GM10847 (cell line): ENCODE results near the gene SH3D19.
A peak's percentile ranks its signal among the peaks of the same experiment; 100 is the strongest.

Source experiments
- POLR2A ChIP-seq: IDR thresholded peaks from 2 replicates; pipeline ENCODE4 v1.6.1; 2011; ENCODE audit not compliant: insufficient read length; ENCODE audit errors: extremely low read depth

The SH3D19 gene

DNA sequence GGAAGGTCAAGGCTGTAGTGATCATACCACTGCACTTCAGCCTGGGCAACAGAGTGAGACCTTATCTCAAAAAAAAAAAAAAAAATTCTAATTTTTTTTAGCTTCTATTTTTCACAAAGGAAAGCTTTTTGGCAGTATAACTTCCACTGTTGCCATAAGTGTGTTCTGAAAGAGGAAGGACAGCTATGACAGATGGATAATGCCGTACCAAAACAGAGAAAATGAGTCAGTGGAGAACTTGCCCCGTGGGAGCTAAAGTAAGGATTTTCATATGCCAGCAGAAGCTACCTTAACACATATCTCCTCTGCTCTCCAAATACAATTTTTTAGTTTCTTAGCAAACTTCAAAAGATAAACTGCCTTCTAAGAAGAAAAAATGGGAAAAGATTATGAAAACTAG, 182.2 kb downstream of the SH3D19 start:
- TF ChIP-seq POLR2A = no peak

DNA sequence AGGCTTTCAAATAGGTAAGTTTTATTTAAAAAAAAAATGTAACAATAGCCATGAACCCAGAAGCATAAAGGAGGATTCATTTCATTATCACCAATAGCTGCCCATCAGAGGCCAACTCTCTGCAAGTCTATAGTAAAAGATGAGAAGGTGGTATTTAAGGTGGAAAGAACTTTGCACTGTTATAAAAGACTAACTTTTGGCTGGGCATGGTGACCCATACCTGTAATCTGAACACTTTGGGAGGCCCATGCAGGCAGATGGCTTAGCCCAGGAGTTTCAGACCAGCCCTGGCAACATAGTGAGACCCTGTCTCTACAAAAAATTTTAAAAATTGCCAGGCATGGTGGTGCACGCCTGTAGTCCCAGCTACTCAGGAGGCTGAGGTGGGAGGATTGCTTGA, 182.6 kb downstream of the SH3D19 start:
- TF ChIP-seq POLR2A = no peak

DNA sequence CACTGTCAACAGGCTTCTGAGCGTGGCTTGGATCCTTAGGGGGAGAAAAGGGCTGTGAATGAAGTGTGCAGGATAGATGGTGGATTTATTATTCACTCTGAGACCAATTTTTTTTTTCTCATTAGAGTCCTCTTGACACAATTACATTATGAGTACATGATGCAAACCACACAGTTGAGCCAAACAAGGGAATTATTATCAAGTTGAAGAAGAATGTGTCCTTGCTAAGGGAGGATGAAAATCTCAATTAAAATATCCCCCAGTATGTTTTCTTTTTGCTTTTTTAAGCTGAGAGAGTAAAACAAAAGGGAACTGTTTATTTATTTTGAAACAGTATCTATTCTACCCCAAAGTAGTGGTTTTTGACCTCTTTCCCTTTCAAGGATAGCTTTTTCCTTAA, 185.6 kb downstream of the SH3D19 start:
- no peak for TF ChIP-seq POLR2A

DNA sequence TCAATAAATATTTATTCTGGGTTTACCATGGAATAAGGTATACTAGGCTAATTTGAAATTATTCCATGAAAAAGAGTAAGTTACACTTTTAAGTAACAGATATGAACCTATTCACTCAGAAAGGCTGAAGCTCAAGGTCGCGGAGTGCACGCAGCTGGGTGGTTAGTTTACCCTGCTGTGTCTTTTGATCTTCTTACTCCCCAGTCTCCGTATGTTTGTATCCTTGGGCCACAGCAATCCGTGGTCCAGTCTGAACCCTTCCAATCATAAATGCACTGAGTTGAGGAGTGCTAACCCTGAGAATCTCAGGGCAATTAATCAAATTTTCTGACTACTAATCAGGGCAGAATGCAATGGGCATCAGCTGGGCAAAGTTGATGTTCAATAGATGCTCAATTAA, 192.1 kb downstream of the SH3D19 start:
- TF ChIP-seq POLR2A = no peak

DNA sequence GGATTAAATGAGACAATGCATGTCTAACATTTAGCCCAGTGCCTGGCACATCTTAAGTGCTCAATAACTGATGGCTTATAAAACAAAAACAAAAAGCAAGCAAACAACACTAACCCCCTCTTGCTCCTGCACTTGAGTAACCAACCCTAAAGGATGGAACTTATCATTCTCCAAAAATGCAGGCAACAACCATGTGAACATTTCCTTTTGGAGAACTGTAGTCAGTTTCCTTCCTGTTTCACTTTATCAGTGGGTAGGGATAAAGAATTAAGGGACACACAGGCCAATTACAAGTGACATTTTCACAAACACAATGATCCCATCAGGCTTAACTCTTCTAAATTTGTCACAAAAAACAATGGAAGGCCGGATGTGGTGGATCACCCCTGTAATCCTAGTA, 195.6 kb downstream of the SH3D19 start:
- no peak for TF ChIP-seq POLR2A

DNA sequence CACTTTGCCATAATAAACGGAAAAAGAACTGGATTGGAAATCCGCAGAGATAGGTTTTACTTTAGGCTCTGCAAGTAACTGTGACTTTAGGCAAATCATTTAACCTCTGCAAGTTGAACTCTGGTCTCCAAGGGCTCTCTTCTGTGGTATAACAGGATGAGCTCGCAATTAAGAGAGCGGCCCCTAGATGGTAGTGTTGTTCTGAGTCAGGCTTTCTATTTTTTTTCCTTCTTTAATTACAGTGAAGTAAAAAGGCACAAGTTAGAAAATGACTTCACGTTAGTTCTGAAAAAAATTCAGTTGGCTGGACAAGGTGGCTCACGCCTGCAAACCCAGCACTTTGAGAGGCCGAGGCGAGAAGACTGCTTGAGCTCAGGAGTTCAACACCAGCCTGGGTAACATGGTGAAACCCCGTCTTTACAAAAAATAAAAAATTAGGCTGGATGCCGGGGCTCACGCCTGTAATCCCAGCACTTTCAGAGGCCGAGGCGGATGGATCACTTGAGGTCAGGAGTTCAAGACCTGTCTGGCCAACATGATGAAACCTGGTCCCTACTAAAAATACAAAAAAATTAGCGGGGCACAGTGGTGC, 207.9 kb downstream of the SH3D19 start:
- no peak for TF ChIP-seq POLR2A

DNA sequence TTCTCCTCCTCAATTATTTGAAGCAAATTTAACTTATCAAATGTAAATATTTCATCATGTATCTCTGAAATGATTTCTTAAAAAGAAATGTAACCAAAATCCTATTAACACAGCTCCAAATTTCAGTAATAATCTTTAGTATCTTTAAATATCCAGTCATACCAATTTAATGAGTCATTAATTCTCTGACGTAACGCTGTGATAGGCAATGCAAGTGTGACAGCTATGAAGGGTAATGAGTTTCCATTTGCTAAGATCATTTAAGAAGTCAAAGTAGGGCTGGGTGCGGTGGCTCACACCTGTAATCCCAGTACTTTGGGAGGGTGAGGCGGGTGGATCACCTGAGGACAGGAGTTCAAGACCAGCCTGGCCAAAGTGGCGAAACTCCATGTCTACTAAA, 210.4 kb downstream of the SH3D19 start:
- no peak for TF ChIP-seq POLR2A

DNA sequence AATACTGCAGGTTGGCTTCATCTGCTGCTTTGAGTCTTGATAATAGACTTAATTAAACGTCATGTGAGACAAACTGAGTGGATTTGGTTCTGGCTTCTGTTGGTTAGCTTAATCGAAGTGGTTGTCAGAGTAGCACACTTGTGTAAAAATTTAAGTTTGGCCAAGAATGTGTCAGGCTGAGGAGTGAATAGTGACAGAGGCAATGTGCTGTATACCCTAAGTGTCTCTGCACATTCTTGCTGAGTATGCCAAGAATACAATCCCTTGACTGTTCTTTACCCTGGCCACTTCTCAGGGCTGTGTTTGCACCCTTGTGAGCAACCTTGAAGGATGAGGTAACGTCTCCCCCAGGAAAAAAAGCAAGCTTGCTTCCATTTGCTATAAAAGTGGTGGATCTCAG, 211.1 kb downstream of the SH3D19 start:
- TF ChIP-seq POLR2A = no peak

DNA sequence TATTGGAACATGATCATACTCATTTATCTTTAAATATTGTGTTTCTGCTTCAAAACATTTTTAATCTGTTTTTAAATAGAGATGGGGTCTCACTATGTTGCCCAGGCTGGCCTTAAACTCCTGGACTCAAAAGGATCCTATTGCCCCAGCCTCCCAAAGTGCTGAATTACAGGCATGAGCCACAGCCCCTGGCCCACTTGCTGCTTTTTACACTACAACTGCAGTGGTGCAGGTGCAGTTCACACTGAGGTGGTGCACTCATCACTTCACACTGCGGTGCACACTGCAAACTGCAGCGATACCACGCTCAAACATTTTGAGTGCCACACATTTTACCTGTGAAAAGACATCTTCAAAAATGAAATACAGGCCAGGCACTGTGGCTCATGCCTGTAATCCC, 215.2 kb downstream of the SH3D19 start:
- no peak for TF ChIP-seq POLR2A

DNA sequence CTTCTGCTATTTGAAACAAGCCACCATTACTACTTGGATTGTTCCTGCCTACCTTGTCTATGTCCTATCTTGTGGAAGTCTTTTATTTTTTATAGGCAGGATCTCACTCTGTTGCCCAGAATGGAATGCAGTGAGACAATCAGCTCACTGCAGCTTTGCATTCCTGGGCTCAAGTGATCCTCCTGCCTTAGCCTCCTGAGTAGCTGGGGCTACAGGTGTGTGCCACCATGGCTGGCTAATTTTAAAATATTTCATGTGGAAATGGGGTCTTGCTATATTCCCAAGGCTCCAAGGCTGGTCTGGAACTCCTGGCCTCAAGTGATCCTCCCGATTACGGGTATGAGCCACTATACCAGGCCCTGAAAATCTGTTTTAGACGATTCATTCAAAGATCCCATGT, 218.3 kb downstream of the SH3D19 start:
- TF ChIP-seq POLR2A = no peak

DNA sequence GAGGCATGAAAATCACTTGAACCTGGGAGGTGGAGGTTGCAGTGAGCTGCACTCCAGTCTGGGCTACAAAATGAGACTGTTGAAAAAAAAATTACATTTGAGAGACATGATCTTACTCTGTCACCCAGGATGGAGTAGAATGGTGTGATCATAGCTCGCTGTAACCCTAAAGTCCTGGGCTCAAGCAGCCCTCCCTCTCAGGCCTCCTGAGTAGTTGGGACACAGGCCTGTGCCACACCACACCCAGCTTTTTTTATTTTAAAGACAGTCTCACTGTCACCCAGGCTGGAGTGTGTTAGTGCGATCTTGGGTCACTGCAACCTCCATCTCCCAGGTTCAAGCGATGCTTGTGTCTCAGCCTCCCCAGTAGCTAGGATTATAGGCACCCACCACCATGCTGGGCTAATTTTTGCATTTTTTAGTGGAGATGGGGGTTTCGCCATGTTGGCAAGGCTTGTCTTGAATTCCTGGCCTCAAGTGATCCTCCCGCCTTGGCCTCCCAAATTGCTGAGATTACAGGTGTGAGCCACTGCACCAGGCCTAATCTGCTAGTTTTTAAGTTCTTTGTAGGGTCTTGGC, 219.9 kb downstream of the SH3D19 start:
- no peak for TF ChIP-seq POLR2A

DNA sequence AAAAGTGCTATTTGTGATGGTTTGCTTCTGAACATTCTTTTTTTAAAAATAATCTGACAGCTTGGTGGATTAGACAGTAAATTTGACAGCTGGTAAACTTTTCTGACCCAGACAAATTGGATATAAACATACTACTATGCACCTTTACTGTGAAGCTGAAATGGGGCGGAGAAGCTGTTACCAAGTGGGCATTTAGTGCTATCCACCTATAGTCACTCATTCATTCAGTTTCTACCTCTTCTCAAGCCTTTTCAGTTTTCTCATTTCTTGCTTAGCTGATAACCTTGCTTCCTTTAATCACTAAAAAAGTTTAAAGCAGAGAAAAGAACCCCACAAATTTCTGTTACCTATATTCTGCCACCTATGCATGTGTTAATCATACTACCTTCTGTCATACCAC, 220.8 kb downstream of the SH3D19 start:
- TF ChIP-seq POLR2A = no peak

DNA sequence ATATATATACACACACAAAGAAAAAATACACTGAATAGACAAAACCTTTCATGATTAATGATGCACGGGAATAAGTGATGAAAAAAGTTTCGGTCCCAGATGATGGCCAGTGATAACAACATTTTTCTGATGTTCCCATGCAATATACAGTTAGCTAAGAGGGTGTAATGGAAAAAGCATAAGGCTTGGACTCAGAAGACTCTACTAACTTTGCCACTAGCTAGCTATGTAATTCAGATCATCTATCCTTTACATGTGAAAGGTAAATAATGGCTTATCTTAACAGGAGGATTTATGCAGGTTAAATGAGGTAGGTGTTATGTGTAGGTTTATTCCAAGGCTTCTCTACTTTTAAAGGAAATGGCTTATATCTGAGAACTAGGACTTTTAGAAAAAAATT, 221.6 kb downstream of the SH3D19 start:
- no peak for TF ChIP-seq POLR2A

DNA sequence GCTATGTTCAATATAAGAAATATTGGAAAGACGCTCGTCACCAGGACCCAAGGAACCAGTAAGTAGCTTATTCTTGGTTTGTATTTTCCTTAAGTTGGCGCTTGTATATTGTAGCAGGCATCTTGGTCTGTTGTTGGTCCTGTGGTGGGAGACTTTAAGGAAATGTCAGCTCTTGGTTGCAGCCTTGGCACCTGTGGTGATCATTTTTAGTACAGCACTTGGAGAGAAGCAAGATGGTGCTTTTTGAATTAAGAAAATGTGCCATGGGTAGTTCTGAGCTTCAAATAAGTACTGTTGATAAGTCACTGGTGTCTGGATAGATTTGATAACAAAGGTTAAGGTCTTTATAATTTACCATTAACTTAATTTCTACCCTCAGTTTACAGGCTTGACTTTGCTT, 224.9 kb downstream of the SH3D19 start:
- TF ChIP-seq POLR2A = no peak

DNA sequence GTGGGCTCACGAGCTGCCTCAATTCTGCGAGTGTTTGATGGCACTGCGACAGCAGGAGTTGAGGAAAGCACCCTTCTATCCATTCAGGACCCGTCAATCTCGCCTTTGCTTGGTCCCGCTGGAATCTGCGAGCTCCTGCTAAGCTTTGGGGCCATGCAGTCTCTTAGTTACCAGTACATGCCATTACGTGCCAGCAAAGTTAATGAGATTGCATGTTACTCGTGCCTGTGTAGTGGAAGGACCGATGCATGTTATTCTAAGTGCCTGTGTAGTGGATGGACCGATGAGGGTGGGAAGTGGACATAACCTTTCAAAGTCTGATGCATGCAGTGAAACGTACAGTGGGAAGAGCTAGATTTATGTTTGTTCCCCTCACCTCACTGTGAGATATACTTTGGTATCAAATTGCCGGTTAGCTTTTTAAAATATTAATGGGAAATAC, 225.4 kb downstream of the SH3D19 start:
- TF ChIP-seq POLR2A = no peak

DNA sequence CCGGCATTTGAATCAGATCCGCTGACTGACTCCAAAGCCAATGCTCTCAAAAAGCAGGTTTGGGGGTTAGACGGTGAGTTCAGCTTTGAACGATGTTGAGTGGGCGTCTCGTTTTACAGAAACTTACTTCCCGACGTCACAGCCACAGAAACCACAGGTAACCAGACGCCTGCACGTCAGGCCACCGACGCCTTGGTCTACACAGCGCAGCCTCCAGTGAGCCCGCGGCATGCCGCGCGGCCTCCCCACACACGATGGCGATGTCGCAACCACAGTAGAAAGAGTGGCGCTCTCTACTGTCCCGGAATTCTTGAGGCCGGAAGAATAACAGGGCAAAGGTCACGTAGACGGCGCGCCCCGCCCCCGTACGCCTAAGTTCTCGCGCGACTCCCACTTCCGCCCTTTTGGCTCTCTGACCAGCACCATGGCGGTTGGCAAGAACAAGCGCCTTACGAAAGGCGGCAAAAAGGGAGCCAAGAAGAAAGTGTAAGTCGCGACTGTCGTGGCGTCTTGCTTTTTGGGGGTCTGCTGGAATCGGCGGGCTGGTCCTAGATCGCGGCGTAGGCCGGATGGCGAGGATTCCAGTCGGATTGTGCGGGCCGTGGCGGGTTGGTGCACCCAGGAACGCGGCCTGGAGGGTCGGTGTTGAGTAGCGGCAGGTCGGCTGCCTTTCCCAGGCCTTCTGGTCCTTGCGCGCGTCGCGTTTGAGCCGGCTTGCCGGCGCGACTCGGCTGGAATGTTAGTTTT, 226.0 kb downstream of the SH3D19 start, which contains the start of gene RPS3A:
Gene RPS3A (plus strand): TSS at position 400 of the 747 bp plus-strand sequence. CDS start 25 bp downstream, at position 425.
- TF ChIP-seq POLR2A = peak; percentile 93

DNA sequence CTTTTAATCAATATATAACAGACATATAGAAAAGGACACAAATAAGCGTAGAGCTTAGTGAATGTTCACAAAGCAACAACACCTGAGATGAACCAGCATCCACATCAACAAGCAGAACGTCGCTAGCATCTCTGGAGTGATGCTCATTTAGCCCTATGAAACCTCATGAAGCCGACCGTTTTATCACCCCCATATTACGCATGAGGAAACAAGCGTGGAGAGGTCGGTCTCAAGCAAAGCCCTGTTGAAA, 226.5 kb downstream of the SH3D19 start:
- TF ChIP-seq POLR2A = no peak

DNA sequence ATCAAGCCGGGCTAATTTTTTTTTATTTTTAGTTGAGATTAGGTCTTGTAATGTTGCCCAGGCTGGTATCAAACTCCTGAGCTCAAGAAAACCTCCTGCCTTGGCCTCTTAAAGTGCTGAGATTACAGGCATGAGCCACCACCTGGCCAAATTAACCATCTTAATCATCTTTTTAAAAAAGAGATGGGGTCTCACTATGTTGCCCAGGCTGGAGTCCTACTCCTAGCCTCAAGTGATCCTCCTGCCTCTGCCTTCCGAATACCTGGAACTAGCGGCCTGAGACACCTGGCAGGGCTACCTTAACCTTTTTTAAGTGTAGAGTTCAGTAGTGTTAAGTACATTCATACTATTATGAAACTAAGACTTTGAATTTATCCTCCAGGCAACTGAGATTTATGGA, 227.6 kb downstream of the SH3D19 start:
- no peak for TF ChIP-seq POLR2A

DNA sequence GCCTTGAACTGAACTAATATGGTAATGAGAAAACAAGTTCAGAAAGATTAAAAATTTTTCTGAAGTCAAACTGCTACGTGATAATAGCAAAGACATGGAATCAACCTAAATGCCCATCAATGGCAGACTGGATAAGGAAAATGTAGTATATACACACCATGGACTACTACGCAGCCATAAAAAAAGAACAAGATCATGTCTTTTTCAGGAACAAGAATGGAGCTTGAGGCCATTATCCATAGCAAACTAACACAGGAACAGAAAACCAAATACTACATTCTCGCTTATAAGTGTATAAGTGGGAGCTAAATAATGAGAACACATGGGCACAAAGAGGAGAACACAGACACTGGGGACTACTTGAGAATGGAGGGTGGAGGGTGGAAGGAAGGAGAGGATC, 230.3 kb downstream of the SH3D19 start:
- TF ChIP-seq POLR2A = no peak
